Uterus (tissue), 2 donors: ENCODE data around the gene GRAP.

Experiments used
- CTCF ChIP-seq, 4 experiments: fragments of 200-600 bp in 2 of 4; fragments of 450-650 bp in 2 of 4; sonication (generic) in 2 of 4; IDR thresholded peaks; one replicate each; pipeline ENCODE4 v1.5.1; 2016 to 2019; ENCODE audit warnings: antibody characterized with exemption in 4 of 4, mild to moderate bottlenecking in 2 of 4, moderate library complexity in 1 of 4
- POLR2A ChIP-seq, 2 donors: fragments of 450-650 bp; IDR thresholded peaks; one replicate each; pipeline ENCODE4 v1.6.1; 2016; ENCODE audit warnings: antibody characterized with exemption in 2 of 2, mild to moderate bottlenecking in 1 of 2, moderate library complexity in 1 of 2

- TF ChIP-seq POLR2A (IDR thresholded peaks at IDR 0.05) (no peak), CTCF (IDR thresholded peaks at IDR 0.05) (no peak)
These were observed 41.5 kb downstream of the GRAP start for GRCh38 chr17:19005137-19005773.
